ENCODE data around the gene ESPNL.

DNA sequence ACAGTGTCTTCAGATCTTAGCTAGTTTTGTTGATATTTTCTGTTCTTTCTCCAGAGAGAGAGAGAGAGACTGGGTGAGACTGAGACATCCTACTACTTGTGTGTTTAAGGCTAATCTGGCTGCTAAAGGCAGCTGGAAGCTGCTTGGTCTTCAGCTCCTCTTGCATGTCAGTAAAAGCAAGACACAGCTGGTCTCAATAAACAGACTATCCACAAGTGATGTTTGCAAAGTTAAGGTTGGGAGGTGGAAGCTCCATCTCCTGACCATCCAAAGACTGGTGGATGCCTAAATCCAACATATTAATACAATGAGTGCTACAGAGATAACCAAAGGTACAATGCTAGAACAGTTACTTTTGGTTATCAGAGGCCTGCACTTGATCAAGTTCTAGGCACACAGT, 76.5 kb downstream of the ESPNL start:
- TF ChIP-seq, protein P1, sequence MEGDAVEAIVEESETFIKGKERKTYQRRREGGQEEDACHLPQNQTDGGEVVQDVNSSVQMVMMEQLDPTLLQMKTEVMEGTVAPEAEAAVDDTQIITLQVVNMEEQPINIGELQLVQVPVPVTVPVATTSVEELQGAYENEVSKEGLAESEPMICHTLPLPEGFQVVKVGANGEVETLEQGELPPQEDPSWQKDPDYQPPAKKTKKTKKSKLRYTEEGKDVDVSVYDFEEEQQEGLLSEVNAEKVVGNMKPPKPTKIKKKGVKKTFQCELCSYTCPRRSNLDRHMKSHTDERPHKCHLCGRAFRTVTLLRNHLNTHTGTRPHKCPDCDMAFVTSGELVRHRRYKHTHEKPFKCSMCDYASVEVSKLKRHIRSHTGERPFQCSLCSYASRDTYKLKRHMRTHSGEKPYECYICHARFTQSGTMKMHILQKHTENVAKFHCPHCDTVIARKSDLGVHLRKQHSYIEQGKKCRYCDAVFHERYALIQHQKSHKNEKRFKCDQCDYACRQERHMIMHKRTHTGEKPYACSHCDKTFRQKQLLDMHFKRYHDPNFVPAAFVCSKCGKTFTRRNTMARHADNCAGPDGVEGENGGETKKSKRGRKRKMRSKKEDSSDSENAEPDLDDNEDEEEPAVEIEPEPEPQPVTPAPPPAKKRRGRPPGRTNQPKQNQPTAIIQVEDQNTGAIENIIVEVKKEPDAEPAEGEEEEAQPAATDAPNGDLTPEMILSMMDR (IDR thresholded peaks at IDR 0.05) = no peak
- TF ChIP-seq POLR2A (IDR thresholded peaks at IDR 0.05) = no peak
